Stimulated activated CD8-positive, alpha-beta memory T cell treated with anti-CD3 and anti-CD28 coated beads, Interleukin-2, amount 100 ng/mL, for 1 hour (primary cell): ENCODE data around the gene EFNA5.
"Not testable (repeated sequence)": the region's sequence is repeated elsewhere in the genome, so short reads cannot be mapped to it uniquely, and the experiment has no call there.

Experiments
- DNase-seq, 2 donors: peaks; one replicate each; pipeline ENCODE4 v3.0.0-alpha.2; 2020; ENCODE audit warnings: low read depth in 2 of 2

Gene EFNA5

GRCh38 chr5:107517185-107518033, 153.3 kb downstream of the EFNA5 start:
- DNase-seq = no peak

GRCh38 chr5:107516452-107517184, 154.1 kb downstream of the EFNA5 start:
- no peak for DNase-seq

GRCh38 chr5:107515521-107516080, 155.1 kb downstream of the EFNA5 start:
- no peak for DNase-seq

- DNase-seq = no peak
Measured at GRCh38 chr5:107514305-107514704, 156.4 kb downstream of the EFNA5 start.

GRCh38 chr5:107513337-107514085, 157.2 kb downstream of the EFNA5 start:
- DNase-seq = no peak

GRCh38 chr5:107512029-107512428, 158.7 kb downstream of the EFNA5 start:
- no peak for DNase-seq

GRCh38 chr5:107510125-107510524, 160.6 kb downstream of the EFNA5 start:
- DNase-seq = no peak

GRCh38 chr5:107508097-107508496, 162.6 kb downstream of the EFNA5 start:
- DNase-seq = no peak

- no peak for DNase-seq
Measured at GRCh38 chr5:107505763-107506534, 164.8 kb downstream of the EFNA5 start.

- no peak for DNase-seq
Measured at GRCh38 chr5:107504424-107504823, 166.3 kb downstream of the EFNA5 start.

GRCh38 chr5:107502676-107503060, 168.1 kb downstream of the EFNA5 start:
- DNase-seq = no peak

- no peak for DNase-seq
Measured at GRCh38 chr5:107501965-107502675, 168.6 kb downstream of the EFNA5 start.

GRCh38 chr5:107500840-107501239, 169.9 kb downstream of the EFNA5 start:
- no peak for DNase-seq

GRCh38 chr5:107500347-107500746, 170.4 kb downstream of the EFNA5 start:
- DNase-seq = no peak

- no peak for DNase-seq
Measured at GRCh38 chr5:107499776-107500175, 171.0 kb downstream of the EFNA5 start.

- no peak for DNase-seq
Measured at GRCh38 chr5:107499237-107499636, 171.5 kb downstream of the EFNA5 start.

GRCh38 chr5:107496466-107496865, 174.3 kb downstream of the EFNA5 start:
- DNase-seq = no peak

- not testable (repeated sequence) for DNase-seq
Measured at GRCh38 chr5:107494129-107494528, 176.6 kb downstream of the EFNA5 start.

GRCh38 chr5:107487056-107487542, 183.6 kb downstream of the EFNA5 start:
- DNase-seq = no peak

- no peak for DNase-seq
Measured at GRCh38 chr5:107486489-107486888, 184.2 kb downstream of the EFNA5 start.
